Measurements from ENCODE around the gene TMEM168.

GRCh38 chr7:112821345-112821744 lies 31.2 kb upstream of the TMEM168 start:
- no peak for TF ChIP-seq ZFP37 (tag by site-specific recombination; IDR thresholded peaks at IDR 0.05)
- TF ChIP-seq ZNF629 (tag by site-specific recombination; IDR thresholded peaks at IDR 0.05): no peak
- TF ChIP-seq CTCF (tag by site-specific recombination; IDR thresholded peaks at IDR 0.05): no peak
- TF ChIP-seq ZNF449 (tag by site-specific recombination; IDR thresholded peaks at IDR 0.05): no peak
- TF ChIP-seq ZNF501 (tag by site-specific recombination; IDR thresholded peaks at IDR 0.05): no peak
- TF ChIP-seq ZBTB7A (tag by site-specific recombination; IDR thresholded peaks at IDR 0.05; ENCODE audit: low read depth): no peak
- no peak for TF ChIP-seq ZNF184 (tag by site-specific recombination; IDR thresholded peaks at IDR 0.05)
- no peak for TF ChIP-seq REST (tag by site-specific recombination; IDR thresholded peaks at IDR 0.05)
- no peak for TF ChIP-seq ZNF175 (tag by site-specific recombination; IDR thresholded peaks at IDR 0.05)
- no peak for TF ChIP-seq ZBTB49 (tag by site-specific recombination; IDR thresholded peaks at IDR 0.05; ENCODE audit: low read depth)
- no peak for TF ChIP-seq MZF1 (tag by site-specific recombination; IDR thresholded peaks at IDR 0.05; ENCODE audit: borderline replicate concordance)
- no peak for TF ChIP-seq ZNF140 (tag by site-specific recombination; IDR thresholded peaks at IDR 0.05)
- TF ChIP-seq ZNF138 (tag by site-specific recombination; IDR thresholded peaks at IDR 0.05; ENCODE audit: borderline replicate concordance): no peak
